Measurements from ENCODE around the gene TNFAIP8.

- TF ChIP-seq TAF1 (IDR thresholded peaks at IDR 0.05; ENCODE audit: low read depth) = no peak
- TF ChIP-seq CREB1 (IDR thresholded peaks at IDR 0.05; ENCODE audit: low read depth) = no peak
Measured at GRCh38 chr5:119358901-119359603, 3.2 kb downstream of the TNFAIP8 start.
